Measurements from ENCODE around the gene MYO1D. TPM values are rescaled to one million over a fixed set of nuclear protein-coding genes. Genes with fewer than 3 reads are reported as not detected.

The MYO1D gene
- total and polyA plus RNA-seq, 9 donors = 20.9 to 62.2 (median 53.8) TPM

DNA sequence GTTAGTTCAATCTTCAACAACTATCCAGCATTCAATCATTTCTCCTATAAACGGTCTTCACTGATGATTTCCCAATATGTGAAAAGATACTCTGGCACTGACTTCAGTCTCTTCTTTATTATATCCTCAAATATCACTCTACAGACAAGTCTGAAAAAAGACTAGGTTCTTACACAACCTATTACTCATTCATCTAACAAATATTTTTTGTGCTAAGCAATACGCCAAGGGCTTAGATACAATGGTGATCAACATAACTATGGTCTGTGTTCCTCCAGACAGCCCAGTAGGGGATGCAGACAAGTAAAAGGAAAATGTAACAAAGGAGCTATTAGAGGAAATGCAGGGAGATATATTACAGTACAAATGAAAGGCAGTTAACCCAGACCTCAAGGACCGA is 63.9 kb downstream of the MYO1D start:
- Histone ChIP-seq H3K27ac (no peak overlapping the region), H3K27me3 (no peaks in the 10 kb centered on the region), H3K4me1 (ENCODE audit: insufficient read depth) (no peaks in the 10 kb centered on the region), H3K36me3 (no peaks in the 10 kb centered on the region), H3K9me3 (no peaks in the 10 kb centered on the region), H3K4me3 (no peak overlapping the region)
- DNase-seq = no peak
- intact Hi-C loops (cut with DNase I) = no loop called here
- 92 to 95% (median 94%) methylated on average over 3 of the region's 3 CpGs for WGBS, 3 donors
- TF ChIP-seq EP300 (IDR thresholded peaks at IDR 0.05) (no peak), POLR2A (IDR thresholded peaks at IDR 0.05) (no peak)
- TF ChIP-seq, protein P1, sequence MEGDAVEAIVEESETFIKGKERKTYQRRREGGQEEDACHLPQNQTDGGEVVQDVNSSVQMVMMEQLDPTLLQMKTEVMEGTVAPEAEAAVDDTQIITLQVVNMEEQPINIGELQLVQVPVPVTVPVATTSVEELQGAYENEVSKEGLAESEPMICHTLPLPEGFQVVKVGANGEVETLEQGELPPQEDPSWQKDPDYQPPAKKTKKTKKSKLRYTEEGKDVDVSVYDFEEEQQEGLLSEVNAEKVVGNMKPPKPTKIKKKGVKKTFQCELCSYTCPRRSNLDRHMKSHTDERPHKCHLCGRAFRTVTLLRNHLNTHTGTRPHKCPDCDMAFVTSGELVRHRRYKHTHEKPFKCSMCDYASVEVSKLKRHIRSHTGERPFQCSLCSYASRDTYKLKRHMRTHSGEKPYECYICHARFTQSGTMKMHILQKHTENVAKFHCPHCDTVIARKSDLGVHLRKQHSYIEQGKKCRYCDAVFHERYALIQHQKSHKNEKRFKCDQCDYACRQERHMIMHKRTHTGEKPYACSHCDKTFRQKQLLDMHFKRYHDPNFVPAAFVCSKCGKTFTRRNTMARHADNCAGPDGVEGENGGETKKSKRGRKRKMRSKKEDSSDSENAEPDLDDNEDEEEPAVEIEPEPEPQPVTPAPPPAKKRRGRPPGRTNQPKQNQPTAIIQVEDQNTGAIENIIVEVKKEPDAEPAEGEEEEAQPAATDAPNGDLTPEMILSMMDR (IDR thresholded peaks at IDR 0.05) = no peak

DNA sequence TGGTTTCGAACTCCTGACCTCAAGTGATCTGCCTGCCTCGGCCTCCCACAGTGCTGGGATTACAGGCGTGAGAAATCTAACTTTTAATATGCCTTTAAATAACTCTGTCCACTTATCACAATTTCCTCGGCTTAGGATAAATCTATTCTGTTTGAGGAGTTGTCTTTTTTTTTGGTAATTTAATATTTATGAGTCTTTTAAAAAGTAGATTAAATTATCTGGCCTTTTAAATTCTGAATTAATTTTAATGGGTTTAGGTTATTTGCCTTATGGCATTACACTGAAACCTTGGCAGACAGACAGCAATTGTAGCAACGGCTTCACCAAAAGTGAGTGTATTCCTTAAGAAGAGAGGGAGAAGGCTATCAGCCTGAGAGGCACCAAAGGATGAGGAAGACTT is 66.2 kb downstream of the MYO1D start:
- intact Hi-C loops (cut with DNase I) = no loop called here
- WGBS, 3 donors = 85 to 94% (median 90%) methylated on average over 5 of the region's 5 CpGs
- H3K4me1 ChIP-seq (ENCODE audit: insufficient read depth) = no peaks in the 10 kb centered on the region

DNA sequence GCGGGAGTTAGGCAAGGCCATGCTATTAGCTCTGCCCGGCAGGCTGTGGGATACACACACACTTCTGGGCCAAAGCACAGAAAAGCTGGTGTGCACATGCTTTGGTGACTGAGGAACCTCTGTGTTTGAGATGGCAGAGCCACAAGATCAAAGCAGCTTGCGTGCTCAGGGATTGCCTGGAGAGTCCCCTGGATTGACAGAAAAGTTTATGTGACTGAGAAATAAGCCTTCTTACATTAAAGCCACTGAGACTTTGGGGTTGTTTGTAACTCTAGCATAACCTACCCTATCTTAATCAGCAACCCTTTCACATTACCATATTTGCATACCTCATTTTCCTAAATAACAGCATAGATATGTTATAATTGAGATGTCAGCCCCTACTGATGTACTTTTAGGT is 69.3 kb downstream of the MYO1D start:
- Histone ChIP-seq H3K4me3 (no peak overlapping the region), H3K4me1 (ENCODE audit: insufficient read depth) (no peaks in the 10 kb centered on the region), H3K36me3 (no peaks in the 10 kb centered on the region), H3K9me3 (no peaks in the 10 kb centered on the region), H3K27ac (no peak overlapping the region), H3K27me3 (no peaks in the 10 kb centered on the region)
- WGBS, 3 donors = 61 to 80% (median 75%) methylated on average over 3 of the region's 3 CpGs
- intact Hi-C loops (cut with DNase I) = no loop called here
- TF ChIP-seq, protein P1 (IDR thresholded peaks at IDR 0.05) = no peak
- TF ChIP-seq EP300 (IDR thresholded peaks at IDR 0.05) (no peak), POLR2A (IDR thresholded peaks at IDR 0.05) (no peak)
- no peak for DNase-seq

More for the DNA sequence above, 66.2 kb downstream of the MYO1D start:
- no peak overlapping the region for H3K27ac ChIP-seq
- no peaks in the 10 kb centered on the region for H3K36me3 ChIP-seq
- DNase-seq = no peak
- no peaks in the 10 kb centered on the region for H3K27me3 ChIP-seq
- H3K9me3 ChIP-seq = no peaks in the 10 kb centered on the region
- no peak overlapping the region for H3K4me3 ChIP-seq
- TF ChIP-seq POLR2A (IDR thresholded peaks at IDR 0.05) = no peak

DNA sequence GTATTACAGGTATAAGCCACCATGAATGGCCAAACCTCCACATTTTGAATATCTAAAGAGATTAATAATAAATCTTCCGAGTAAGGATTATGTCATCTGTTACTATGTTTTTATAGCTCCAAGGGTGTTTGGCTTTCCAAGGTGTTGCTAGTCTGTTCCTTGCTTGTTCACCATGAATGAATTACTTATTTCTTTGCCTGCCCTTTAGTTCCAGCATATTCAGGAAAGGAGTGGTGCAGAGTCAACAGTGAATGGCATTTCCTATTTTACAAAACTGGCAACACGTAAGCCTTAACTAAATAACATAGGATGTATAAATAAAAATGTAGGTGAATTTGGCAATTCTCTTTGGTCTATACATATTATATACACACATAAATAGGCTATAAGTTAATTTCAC is 70.3 kb downstream of the MYO1D start:
- H3K9me3 ChIP-seq = no peaks in the 10 kb centered on the region
- WGBS, 3 donors = 89 to 93% (median 93%) methylated on average over 2 of the region's 2 CpGs
- H3K36me3 ChIP-seq = no peaks in the 10 kb centered on the region
- TF ChIP-seq EP300 (IDR thresholded peaks at IDR 0.05) = no peak
- TF ChIP-seq POLR2A (IDR thresholded peaks at IDR 0.05) = no peak
- TF ChIP-seq, protein P1 (IDR thresholded peaks at IDR 0.05) = no peak
- no peak overlapping the region for H3K4me3 ChIP-seq
- H3K27ac ChIP-seq = no peak overlapping the region
- DNase-seq = no peak
- intact Hi-C loops (cut with DNase I) = no loop called here
- H3K4me1 ChIP-seq (ENCODE audit: insufficient read depth) = peaks cover 2% of the 10 kb centered on the region
- H3K27me3 ChIP-seq = no peaks in the 10 kb centered on the region

DNA sequence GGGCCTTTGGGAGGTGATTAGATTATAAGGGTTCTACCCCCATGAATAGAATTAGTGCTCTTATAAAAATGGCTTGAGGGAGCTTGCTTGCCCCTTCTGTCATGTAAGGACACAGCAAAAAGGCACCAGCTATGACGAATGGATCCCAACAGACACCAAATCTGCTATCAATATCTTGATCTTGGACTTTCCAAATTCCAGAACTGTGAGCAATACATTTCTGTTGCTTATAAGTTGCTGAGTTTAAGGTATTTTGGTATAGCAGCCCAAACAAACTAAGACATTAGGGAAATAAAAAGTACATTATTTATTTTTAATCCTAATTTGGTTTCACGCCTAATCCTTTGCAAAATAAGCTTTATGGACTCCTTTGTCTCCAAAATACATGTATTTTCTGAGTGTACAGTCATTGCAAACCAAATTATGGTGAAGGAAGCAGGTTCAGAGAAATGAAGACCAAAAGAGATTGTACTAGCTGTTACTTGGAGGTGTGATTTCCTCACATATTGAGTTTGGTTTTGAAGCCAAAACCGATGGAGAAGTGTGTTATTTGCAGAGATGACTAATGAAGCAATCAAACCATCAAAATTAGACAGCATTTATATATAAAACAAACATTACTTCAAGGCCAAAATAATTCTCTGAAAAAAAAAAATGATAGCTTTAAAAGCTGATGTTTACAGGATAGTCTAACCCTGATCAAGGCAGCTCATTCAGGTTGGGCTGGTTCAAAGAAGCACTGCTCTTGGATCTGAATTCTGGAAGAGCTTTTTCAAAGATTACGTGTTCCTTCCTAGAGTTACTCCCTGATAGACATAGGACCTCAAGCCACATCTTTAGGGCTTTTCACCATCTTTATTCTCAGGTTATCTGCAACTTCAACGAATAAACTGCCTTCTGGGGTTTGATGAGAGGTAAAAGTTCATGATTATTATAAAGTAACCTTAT is 71.6 kb downstream of the MYO1D start:
- DNase-seq = no peak
- TF ChIP-seq, protein P1 (IDR thresholded peaks at IDR 0.05) = no peak
- TF ChIP-seq POLR2A (IDR thresholded peaks at IDR 0.05) (no peak), EP300 (IDR thresholded peaks at IDR 0.05) (no peak)
- Histone ChIP-seq H3K4me3 (no peak overlapping the region), H3K27ac (no peak overlapping the region), H3K36me3 (no peaks in the 10 kb centered on the region), H3K9me3 (no peaks in the 10 kb centered on the region), H3K4me1 (ENCODE audit: insufficient read depth) (peaks cover 4% of the 10 kb centered on the region), H3K27me3 (no peaks in the 10 kb centered on the region)
- intact Hi-C loops (cut with DNase I) = no loop called here
- 72 to 83% (median 75%) methylated on average over 5 of the region's 5 CpGs for WGBS, 3 donors
